Heart right ventricle (tissue), 16 donors: ENCODE data around the gene E2F1. TPM values are rescaled to one million over a fixed set of nuclear protein-coding genes. Genes with fewer than 3 reads are reported as not detected.

Experiments used
- ATAC-seq, 8 donors: fragments of 200-7000 bp; cut with Tn5 transposase; one replicate each; pipeline ENCODE4 v1.9.1; 2020; ENCODE audit warnings: mild to moderate bottlenecking in 8 of 8, moderate library complexity in 8 of 8, moderate number of reproducible peaks in 1 of 8
- DNase-seq, 2 donors: peaks; one replicate each; pipeline ENCODE4 v3.0.0-alpha.2; 2020
- H3K27ac ChIP-seq, 10 donors: fragments of 200-600 bp; sonication (generic) in 2 of 10; one replicate each; pipeline versions ENCODE4 v1.5.0 to v1.8.0; 2020 to 2022; ENCODE audit warnings: mild to moderate bottlenecking in 3 of 10
- H3K27me3 ChIP-seq, 7 donors: fragments of 200-600 bp; one replicate each; pipeline ENCODE4 v1.8.0; 2021 to 2022; ENCODE audit warnings: mild to moderate bottlenecking in 2 of 7
- H3K36me3 ChIP-seq, 9 donors: fragments of 200-600 bp; sonication (generic) in 1 of 9; one replicate each; pipeline versions ENCODE4 v1.5.0 to v1.8.0; 2020 to 2022; ENCODE audit warnings: mild to moderate bottlenecking in 2 of 9
- H3K4me1 ChIP-seq, 9 donors: fragments of 200-600 bp; sonication (generic) in 1 of 9; one replicate each; pipeline versions ENCODE4 v1.5.0 to v1.8.0; 2020 to 2022; ENCODE audit warnings: mild to moderate bottlenecking in 4 of 9
- H3K4me3 ChIP-seq, 10 donors: fragments of 200-600 bp; sonication (generic) in 2 of 10; one replicate each; pipeline versions ENCODE4 v1.5.0 to v1.8.0; 2020 to 2022; ENCODE audit warnings: mild to moderate bottlenecking in 7 of 10, moderate library complexity in 2 of 10
- H3K9me3 ChIP-seq, 11 donors: fragments of 200-600 bp in 10 of 11; sonication (generic) in 2 of 11; one replicate each; pipeline versions ENCODE4 v1.5.0 to v1.8.0; 2013 to 2022; ENCODE audit warnings: mild to moderate bottlenecking in 2 of 11, control low read depth in 1 of 11, moderate library complexity in 1 of 11
- WGBS, 2 donors: extraction: QIAGEN DNeasy Blood & Tissue Kit; methylation state at CpG; one replicate each; pipeline ENCODE4 v1.1.7; 2013; ENCODE audit warnings: inconsistent platforms in 1 of 2; 5-methylcytosine and 5-hydroxymethylcytosine counted together
- intact Hi-C, 10 donors: fragments of 100-400 bp; cut with DNase I; formaldehyde crosslinking; loops; one replicate each; pipeline versions ENCODE4 v1.11.1 to v1.14.2; 2022
- polyA plus RNA-seq, 2 donors: library from polyadenylated mRNA; stranded (reverse); fragments of 200-250 nt; gene quantifications; one replicate each; pipeline ENCODE4 v1.2.3, GENCODE V29; 2013
- total RNA-seq, 10 donors: library from RNA; stranded (reverse); fragmentation: NEBNext Ultra II Directional in 3 of 10; extraction: Animal tissue kit (Norgen Biotek cat#: 25700) in 3 of 10; gene quantifications; one replicate each; pipeline versions ENCODE4 v1.2.1 to v1.2.4, GENCODE V29; 2021 to 2023
- TF ChIP-seq, protein P1 (sequence below), 9 donors: fragments of 200-600 bp; sonication (generic) in 2 of 9; IDR thresholded peaks; one replicate each; pipeline versions ENCODE4 v1.5.0 to v1.8.0; 2021 to 2022; ENCODE audit warnings: antibody characterized with exemption in 9 of 9, mild to moderate bottlenecking in 5 of 9, moderate library complexity in 1 of 9
- donor health status: Arrhythmogenic right ventricular cardiomyopathy.
- donor health status: ischemic (EF 13 %, LVEDD 7.1; RV severe dilation, severe dysfunction).
- donor health status: healthy with polysubstance abuse.
- donor health status: DM: no; HTN: yes; CAD: no.
- donor health status: DM: no; HTN: no; CAD: no.
- donor health status: ischemic (EF 25% LVEDD 6.9; RV normal size, moderate dysfunction).
- donor health status: ischemic (EF 25% LVEDD 5.7; RV mildly dilated, moderate dysfunction).
- donor health status: healthy.
- donor health status: DM: yes; HTN: yes; CAD: no.
- donor health status: Ischemic cardiomyopathy.
- donor health status: ischemic (EF 35%, LVEDD 5.7; RV mildly dilated, moderate dysfunction).
- donor health status: nonischemic (EF 11% LVEDD 7.7; RV severe dilation, severe dysfunction).
- donor health status: DM: yes; HTN: yes; CAD: no.
- donor health status: PGD.
- donor health status: ischemic (EF 29% LVEDD 5.4; RV normal size, mild dysfunction).
- donor health status: nonischemic (EF 23%, LVEDD 6.1; RV moderate dilation, normal function).

Gene E2F1
- total and polyA plus RNA-seq, 12 donors: 0.44 to 3.4 (median 1.2) TPM

DNA sequence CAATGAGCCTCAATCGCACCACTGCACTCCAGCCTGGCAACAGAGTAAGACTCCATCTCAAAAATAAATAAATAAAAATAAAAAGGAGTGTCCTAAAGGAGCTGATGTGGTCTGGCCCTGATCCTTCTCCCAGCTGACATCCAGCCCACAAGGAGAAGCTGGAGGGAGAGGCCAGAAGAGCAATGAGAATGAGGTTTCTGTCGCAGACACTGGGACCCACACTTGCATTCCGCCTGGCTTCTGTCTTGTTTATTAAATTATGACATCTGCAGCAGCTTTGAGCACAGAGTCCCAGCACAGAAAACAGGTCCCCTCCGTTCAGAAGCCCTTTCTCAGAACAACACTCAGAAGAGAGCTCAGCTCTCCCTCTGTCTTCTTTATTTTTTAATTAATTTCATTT lies 10.3 kb upstream of the E2F1 start:
- 78 to 82% methylated on average over 4 of the region's 4 CpGs for WGBS, 2 donors
- Histone ChIP-seq H3K4me3 (no peak overlapping the region), H3K36me3 (no peaks in the 10 kb centered on the region), H3K27me3 (no peaks in the 10 kb centered on the region), H3K27ac (peak overlapping the region in 2 of 10 donors; percentile 16 to 34), H3K9me3 (no peaks in the 10 kb centered on the region), H3K4me1 (peaks cover 0 to 31% (median 10%) of the 10 kb centered on the region in 9 donors)
- TF ChIP-seq, protein P1, sequence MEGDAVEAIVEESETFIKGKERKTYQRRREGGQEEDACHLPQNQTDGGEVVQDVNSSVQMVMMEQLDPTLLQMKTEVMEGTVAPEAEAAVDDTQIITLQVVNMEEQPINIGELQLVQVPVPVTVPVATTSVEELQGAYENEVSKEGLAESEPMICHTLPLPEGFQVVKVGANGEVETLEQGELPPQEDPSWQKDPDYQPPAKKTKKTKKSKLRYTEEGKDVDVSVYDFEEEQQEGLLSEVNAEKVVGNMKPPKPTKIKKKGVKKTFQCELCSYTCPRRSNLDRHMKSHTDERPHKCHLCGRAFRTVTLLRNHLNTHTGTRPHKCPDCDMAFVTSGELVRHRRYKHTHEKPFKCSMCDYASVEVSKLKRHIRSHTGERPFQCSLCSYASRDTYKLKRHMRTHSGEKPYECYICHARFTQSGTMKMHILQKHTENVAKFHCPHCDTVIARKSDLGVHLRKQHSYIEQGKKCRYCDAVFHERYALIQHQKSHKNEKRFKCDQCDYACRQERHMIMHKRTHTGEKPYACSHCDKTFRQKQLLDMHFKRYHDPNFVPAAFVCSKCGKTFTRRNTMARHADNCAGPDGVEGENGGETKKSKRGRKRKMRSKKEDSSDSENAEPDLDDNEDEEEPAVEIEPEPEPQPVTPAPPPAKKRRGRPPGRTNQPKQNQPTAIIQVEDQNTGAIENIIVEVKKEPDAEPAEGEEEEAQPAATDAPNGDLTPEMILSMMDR (IDR thresholded peaks at IDR 0.05): no peak
- DNase-seq (no peak), ATAC-seq (no peak)
- intact Hi-C loops: no loop called here

DNA sequence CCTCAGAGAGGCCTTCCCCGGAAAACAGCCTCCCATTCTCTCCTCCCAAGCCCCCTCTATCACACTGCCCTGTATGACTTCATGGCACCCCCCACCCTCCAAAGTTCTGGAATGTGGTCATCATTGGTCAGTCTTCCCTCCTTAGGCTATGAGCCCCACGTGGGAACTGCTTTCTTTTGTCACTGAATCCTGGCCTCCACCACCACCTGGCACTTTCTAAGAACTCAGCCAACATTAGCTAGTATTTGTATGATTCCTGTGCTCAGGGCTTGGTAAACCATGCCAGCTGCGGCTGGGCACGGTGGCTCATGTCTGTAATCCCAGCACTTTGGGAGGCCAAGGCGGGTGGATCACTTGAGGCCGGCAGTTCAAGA lies 8.4 kb upstream of the E2F1 start:
- ATAC-seq: peak in 1 of 8 donors; percentile 7
- TF ChIP-seq, protein P1 (IDR thresholded peaks at IDR 0.05): no peak
- no peak for DNase-seq
- intact Hi-C loops: no loop called here
- peak overlapping the region in 3 of 10 donors; percentile 46 to 70 (median 55) for H3K27ac ChIP-seq
- WGBS, 2 donors: 77 to 78% methylated on average over 6 of the region's 6 CpGs
- no peak overlapping the region for H3K4me3 ChIP-seq
- H3K9me3 ChIP-seq: no peaks in the 10 kb centered on the region
- H3K36me3 ChIP-seq: no peaks in the 10 kb centered on the region
- peaks cover 0 to 36% (median 11%) of the 10 kb centered on the region in 9 donors for H3K4me1 ChIP-seq
- H3K27me3 ChIP-seq: no peaks in the 10 kb centered on the region

DNA sequence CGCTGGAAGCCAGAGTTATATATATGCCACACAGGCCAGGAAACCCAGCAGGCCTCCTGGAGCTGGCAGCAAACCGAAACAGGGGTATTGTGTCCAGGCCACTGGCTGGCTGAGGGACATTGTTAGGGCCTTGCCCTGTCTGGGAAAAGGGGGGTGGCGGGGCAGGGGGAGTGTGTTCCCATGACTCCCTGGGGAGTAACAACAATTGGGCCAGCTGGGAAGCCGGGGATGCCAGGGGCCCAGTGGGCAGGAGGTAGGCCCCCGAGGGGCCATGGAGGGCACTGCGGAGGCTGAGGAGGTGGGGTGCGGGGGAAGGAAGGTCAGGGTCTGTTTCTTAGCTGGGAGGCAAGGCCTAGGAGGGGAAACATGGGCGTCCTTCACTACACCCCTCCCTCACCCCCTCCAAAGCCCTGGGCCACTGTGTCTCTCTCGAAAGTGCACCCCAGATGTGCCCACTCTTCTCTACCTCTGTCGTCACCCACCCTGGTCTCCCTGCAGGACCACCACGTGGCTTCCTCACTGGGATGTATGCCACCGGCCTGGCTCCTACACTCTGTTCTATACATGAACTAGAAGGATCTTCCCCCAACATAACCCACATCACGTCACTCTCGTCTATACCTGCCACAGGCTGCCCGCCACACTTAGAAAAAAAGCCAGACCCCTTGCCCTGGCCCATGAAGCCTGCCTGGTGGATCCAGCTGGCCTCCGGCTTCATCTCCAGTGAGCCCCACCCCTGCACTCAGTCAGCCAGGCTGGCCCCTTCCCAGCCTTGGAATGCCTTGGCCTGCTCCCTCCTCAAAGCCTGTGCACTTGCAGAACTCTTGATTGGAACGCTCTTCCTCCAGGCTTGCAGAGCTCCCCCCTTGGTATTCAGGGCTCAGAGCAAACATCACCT lies 7.8 kb upstream of the E2F1 start:
- no peaks in the 10 kb centered on the region for H3K27me3 ChIP-seq
- H3K9me3 ChIP-seq: no peaks in the 10 kb centered on the region
- H3K27ac ChIP-seq: peak overlapping the region in 5 of 10 donors; percentile 25 to 70 (median 46)
- intact Hi-C loops: no loop called here
- H3K36me3 ChIP-seq: no peaks in the 10 kb centered on the region
- DNase-seq (peak in 1 of 2 donors; percentile 49), ATAC-seq (peak; percentile 45 to 86 (median 64))
- no peak overlapping the region for H3K4me3 ChIP-seq
- TF ChIP-seq, protein P1 (IDR thresholded peaks at IDR 0.05): no peak
- whole genome bisulfite sequencing, 2 donors: 66 to 78% methylated on average over 17 of the region's 17 CpGs
- peaks cover 0 to 41% (median 11%) of the 10 kb centered on the region in 9 donors for H3K4me1 ChIP-seq

DNA sequence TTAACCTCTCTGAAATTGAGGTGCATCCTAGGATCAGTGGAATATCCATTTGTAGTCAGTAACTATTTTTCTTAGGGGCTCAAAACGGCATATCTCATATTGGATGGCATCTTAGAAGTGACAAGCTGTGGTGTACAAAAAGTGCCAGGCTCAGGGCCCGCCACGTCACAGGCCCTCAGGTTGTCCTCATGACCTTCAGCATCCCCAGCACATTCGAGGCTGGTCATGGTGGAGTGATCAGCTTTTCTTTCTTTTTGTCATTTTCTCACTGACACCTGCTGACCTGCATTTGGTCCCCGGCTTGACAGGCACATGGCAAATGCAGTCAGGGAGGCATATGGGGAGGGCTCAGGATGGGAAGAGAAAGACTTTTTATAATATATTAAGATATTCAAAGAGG lies 7.1 kb upstream of the E2F1 start:
- ATAC-seq (no peak), DNase-seq (no peak)
- Histone ChIP-seq H3K9me3 (no peaks in the 10 kb centered on the region), H3K4me1 (peaks cover 0 to 48% (median 11%) of the 10 kb centered on the region in 9 donors), H3K36me3 (no peaks in the 10 kb centered on the region), H3K27me3 (no peaks in the 10 kb centered on the region), H3K4me3 (no peak overlapping the region), H3K27ac (peak overlapping the region in 4 of 10 donors; percentile 25 to 70 (median 50))
- intact Hi-C loops: no loop called here
- TF ChIP-seq, protein P1 (IDR thresholded peaks at IDR 0.05): no peak
- WGBS, 2 donors: 64 to 74% methylated on average over 5 of the region's 5 CpGs
